Urothelium cell line (cell line): ENCODE measurements around the gene TANGO2.
A peak's percentile ranks its signal among the peaks of the same experiment; 100 is the strongest.

Experiments
- DNase-seq: peaks from one replicate; pipeline ENCODE4 v3.0.0; 2011; ENCODE audit warnings: low spot score, mixed read lengths
- FAIRE-seq: peaks from 2 replicates; lab custom pipeline; 2011; peaks lifted over from hg19 to GRCh38; lab: Jason Lieb, UNC

TANGO2 gene

DNA sequence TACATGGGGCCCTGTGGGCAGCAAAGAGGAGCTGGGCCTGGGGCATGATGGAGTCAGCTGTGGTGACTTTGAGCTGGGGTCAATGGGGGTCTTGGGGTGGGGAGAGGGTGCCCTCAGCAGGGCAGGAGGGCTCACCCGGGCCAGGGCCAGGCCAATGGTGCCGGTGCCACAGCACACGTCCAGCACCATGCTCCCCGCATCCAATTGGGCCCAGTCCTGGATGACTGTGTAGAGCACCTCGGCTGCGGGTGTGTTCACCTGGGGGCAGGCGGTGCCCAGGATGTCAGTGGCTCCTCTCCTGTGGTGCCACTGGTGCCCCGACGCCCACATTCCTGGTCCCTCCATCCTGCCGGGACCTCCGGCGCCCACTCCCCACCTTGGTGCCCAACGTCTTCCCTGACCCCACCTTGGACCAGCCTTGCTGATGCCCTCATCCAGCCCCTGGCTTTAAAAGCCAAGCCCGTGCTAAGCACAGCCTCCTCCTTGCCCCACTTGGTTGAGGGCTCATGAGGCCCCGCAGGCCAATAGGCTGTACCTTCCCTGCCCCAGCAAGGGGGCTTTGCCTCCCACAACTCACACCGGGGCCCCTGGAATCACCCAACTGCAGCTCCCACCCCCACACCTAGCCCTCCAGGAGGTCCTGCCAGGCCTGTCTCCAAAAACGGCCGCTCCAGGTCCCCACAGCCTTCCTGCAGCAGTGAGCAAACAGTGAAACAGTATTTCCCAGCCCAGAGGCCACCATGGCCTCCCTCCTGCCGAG, 92.8 kb downstream of the TANGO2 start:
- peak; percentile 32 for FAIRE-seq
- no peak for DNase-seq

DNA sequence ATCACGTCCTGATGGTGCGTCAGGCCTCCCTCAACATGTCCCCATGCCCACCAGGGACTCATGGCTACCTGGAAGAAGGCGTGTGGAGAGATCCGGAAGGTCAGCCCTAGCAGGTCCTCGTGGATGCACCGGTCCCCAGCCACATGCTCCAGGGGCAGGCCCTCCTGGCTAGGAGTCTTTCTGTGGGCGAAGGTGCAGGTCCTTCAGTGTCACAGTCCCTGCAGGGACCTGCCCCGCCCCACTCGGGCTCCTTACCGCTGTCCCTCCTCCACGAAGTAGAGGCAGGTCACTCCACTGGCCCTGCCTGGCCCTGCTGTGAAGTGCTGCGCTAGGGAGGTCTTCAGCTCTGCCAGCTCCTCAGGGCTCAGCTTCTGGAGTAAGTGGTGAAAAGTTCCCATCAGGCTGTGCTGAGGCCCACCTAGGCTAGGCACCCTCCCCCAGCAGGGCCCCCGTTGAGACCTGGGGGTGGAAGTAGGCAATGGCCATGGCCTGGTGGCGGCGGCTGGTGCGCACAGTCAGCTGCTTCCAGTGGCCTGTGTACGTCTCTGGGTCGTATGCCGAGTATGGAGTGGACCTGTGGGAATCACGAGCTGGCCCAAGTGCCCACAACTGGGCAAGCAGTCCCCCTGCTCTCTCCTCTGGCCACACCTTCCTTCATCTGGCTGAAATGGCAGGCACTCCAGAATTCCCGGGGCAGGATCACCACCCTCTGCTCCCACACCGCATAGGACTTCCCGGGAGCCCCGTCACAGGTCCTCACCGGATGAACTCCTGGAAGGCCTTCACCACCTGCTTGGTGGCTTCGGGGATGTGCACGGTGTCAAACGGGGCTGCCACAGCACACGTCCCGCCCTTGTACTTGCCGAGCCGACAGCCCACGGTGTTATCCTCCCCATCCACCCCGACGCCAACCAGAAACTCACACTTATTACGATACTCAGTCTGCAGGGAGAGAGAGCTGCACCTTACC, 93.9 kb downstream of the TANGO2 start:
- FAIRE-seq (no peak), DNase-seq (no peak)

DNA sequence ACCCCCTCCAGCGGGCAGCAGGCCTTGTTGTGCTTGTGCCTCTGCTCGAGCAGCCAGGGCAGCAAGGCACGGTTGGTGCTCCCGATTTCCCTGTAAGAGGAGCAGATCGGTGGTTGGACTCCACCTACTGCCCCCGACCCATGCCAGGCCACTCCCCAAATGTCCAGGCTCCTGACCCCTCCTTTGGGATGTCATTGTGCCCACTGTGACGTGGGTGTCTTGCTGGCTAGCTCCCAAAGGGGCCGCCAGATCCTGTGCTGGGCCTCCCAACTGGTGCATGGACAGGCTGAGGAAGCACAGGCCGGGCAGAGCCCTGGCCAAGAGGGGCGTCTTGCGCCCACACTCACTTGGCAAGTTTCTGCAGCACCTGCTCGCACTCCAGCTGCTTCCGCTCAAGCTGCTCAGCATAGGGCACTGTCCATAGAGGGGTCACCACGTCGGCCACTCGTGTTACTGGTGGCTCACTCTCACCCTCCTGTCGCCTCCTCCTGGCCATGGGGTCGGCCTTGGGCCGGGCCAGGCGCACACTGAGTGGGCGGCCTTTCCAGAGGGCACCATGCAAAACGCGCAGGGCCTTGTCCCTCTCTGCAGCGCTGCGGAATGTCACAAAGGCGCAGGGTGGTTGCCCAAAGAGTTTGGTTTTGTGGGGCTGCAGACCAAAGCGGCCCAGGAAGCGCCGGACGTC, 94.9 kb downstream of the TANGO2 start, which contains the start of gene RANBP1:
RANBP1 (plus strand) TSS at position 414 of the 685 bp plus-strand sequence; CDS start at position 495, 81 bp downstream.
- peak; percentile 20 for FAIRE-seq
- DNase-seq, result no peak

DNA sequence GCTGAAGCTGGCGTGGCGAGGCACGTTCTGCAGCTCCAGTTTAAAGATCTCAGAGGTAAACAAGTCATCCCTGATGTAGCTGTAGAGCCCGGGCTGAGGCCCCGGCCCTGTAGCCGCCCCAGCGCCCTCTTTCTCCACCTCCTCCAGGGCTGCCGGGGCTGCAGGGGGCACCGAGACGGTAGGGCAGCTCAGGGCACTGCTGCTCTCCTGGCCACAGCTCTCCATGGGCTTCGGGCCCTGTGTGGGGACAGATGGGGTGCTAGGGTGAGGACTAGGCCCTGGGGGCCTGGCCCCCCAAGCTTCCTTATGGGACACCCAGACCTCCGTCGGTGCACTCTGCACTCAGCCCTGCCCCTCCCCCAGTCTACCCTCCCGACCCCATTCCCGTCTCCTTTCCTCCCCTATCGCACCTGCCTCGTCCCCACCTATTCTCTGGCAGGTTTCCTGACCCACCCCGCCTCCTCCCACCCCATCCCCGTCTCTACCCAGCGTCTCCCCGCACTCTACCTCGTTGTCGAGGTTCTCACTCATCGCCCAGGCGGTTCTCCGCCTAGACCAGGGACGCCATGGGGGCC, 95.6 kb downstream of the TANGO2 start:
- FAIRE-seq, result no peak
- DNase-seq, result no peak
